ENCODE measurements around the gene TUBE1. TPM values are rescaled to one million over a fixed set of nuclear protein-coding genes. Genes with fewer than 3 reads are reported as not detected.

Gene TUBE1
- total RNA-seq, 1 donor from 2014 or later = 26.3 TPM

DNA sequence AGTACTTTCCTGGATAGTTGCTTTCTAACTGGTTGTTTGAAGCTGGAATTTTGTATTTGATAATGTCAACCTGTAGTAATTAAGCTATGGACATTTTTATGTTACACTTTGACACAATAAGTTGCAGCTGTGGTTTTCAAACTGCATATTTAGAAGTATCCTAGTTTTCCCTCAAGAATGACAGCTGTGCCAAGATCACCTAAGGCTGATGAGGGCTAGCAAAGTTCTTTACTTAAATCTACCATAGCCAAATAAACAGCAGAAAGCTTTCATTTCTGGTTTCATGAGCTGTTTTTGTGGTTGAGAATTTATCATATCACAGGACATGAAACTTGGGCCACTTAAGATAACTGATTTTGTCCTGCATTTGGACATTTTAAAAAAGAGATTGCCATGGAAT lies 30.8 kb upstream of the TUBE1 start:
- H3K27ac Mint-ChIP-seq (ENCODE audit: unreplicated experiment) = no peak overlapping the region
- H3K36me3 Mint-ChIP-seq (ENCODE audit: low read depth) = peaks cover 3% of the 10 kb centered on the region
- TF ChIP-seq, protein P1, sequence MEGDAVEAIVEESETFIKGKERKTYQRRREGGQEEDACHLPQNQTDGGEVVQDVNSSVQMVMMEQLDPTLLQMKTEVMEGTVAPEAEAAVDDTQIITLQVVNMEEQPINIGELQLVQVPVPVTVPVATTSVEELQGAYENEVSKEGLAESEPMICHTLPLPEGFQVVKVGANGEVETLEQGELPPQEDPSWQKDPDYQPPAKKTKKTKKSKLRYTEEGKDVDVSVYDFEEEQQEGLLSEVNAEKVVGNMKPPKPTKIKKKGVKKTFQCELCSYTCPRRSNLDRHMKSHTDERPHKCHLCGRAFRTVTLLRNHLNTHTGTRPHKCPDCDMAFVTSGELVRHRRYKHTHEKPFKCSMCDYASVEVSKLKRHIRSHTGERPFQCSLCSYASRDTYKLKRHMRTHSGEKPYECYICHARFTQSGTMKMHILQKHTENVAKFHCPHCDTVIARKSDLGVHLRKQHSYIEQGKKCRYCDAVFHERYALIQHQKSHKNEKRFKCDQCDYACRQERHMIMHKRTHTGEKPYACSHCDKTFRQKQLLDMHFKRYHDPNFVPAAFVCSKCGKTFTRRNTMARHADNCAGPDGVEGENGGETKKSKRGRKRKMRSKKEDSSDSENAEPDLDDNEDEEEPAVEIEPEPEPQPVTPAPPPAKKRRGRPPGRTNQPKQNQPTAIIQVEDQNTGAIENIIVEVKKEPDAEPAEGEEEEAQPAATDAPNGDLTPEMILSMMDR (conservative IDR thresholded peaks at IDR 0.05) = no peak

DNA sequence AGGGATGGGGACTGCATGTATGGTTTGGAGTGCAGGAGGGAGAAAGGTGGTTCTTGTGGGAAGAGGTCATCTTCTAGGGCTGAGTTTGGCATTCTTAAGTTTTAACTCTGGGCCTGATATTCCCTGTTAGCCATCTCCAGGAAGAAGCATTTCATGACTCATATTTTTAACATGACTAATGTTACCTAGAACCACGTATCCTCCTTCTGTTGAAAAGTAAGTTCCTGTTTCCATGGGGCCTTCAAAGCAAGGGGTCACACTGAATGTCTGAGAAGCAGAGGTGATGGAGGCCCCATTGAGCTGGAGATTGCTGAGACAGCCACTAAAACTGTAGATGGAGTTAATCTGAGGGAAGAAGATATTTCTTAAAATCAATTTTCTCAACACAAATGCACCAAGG lies 30.3 kb upstream of the TUBE1 start:
- Mint-ChIP-seq H3K27me3 (ENCODE audit: low read depth) (no peaks in the 10 kb centered on the region), H3K36me3 (ENCODE audit: low read depth) (peaks cover 3% of the 10 kb centered on the region), H3K9me3 (no peaks in the 10 kb centered on the region), H3K27ac (ENCODE audit: unreplicated experiment) (peak overlapping the region; percentile 46), H3K4me3 (no peak overlapping the region), H3K4me1 (no peaks in the 10 kb centered on the region)
- TF ChIP-seq, protein P1 (conservative IDR thresholded peaks at IDR 0.05) = no peak
- DNase-seq (ENCODE audit: low read depth, low spot score) = no peak

More for the DNA sequence above, 30.8 kb upstream of the TUBE1 start:
- no peak for DNase-seq (ENCODE audit: low read depth, low spot score)
- Mint-ChIP-seq H3K27me3 (ENCODE audit: low read depth) (no peaks in the 10 kb centered on the region), H3K9me3 (no peaks in the 10 kb centered on the region), H3K4me1 (no peaks in the 10 kb centered on the region), H3K4me3 (no peak overlapping the region)

GRCh38 chr6:112116221-112116620 lies 28.9 kb upstream of the TUBE1 start:
- H3K27me3 Mint-ChIP-seq (ENCODE audit: low read depth) = no peaks in the 10 kb centered on the region
- TF ChIP-seq, protein P1 (conservative IDR thresholded peaks at IDR 0.05) = no peak
- H3K4me1 Mint-ChIP-seq = no peaks in the 10 kb centered on the region
- no peak overlapping the region for H3K27ac Mint-ChIP-seq (ENCODE audit: unreplicated experiment)
- H3K4me3 Mint-ChIP-seq = no peak overlapping the region
- no peaks in the 10 kb centered on the region for H3K9me3 Mint-ChIP-seq
- no peak for DNase-seq (ENCODE audit: low read depth, low spot score)
- H3K36me3 Mint-ChIP-seq (ENCODE audit: low read depth) = peaks cover 3% of the 10 kb centered on the region

DNA sequence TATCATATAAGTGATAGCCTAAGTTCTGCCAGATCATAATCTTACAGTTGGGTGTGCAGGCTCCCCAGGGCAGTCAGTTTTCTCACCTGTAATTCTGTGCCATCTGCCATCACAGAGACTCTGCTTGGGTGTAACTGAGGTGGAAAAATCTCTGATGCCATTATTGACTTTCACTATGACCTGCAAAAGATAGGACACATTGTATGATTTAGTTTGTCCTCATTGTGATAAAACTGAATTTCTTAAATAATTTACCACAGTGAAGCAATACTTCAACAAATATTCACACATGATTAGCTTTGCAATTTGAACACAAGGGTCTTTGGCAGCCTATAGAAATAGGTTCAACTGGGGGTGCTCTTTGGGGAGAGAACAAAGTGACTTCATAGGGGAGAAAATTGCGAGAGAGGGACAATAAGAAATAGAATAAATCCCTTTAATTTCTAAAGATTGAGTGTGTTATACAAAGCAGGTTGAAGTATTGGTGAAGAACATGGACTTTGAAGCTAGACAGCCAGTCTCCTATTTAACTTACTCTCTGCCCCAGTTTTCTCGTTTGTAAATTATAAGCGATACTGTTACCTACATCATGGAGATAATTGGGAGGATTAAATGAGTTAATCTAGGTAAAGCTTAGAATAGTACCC lies 27.4 kb upstream of the TUBE1 start:
- TF ChIP-seq, protein P1 (conservative IDR thresholded peaks at IDR 0.05) = no peak
- DNase-seq (ENCODE audit: low read depth, low spot score) = no peak
- Mint-ChIP-seq H3K4me3 (no peak overlapping the region), H3K36me3 (ENCODE audit: low read depth) (peaks cover 3% of the 10 kb centered on the region), H3K4me1 (peaks cover 1% of the 10 kb centered on the region), H3K27ac (ENCODE audit: unreplicated experiment) (no peak overlapping the region), H3K9me3 (no peaks in the 10 kb centered on the region), H3K27me3 (ENCODE audit: low read depth) (no peaks in the 10 kb centered on the region)

- TF ChIP-seq, protein P1 (conservative IDR thresholded peaks at IDR 0.05) = no peak
- H3K36me3 Mint-ChIP-seq (ENCODE audit: low read depth) = peaks cover 3% of the 10 kb centered on the region
- H3K27me3 Mint-ChIP-seq (ENCODE audit: low read depth) = no peaks in the 10 kb centered on the region
- H3K4me3 Mint-ChIP-seq = no peak overlapping the region
- DNase-seq (ENCODE audit: low read depth, low spot score) = no peak
- no peak overlapping the region for H3K27ac Mint-ChIP-seq (ENCODE audit: unreplicated experiment)
- H3K4me1 Mint-ChIP-seq = peaks cover 9% of the 10 kb centered on the region
- H3K9me3 Mint-ChIP-seq = no peaks in the 10 kb centered on the region
Observed at GRCh38 chr6:112113918-112114317, 26.6 kb upstream of the TUBE1 start.

Data from neural crest cell (in vitro differentiated cells).